Urinary bladder (tissue), 4 donors: Measurements from ENCODE around the gene TTYH3. TPM values are rescaled to one million over a fixed set of nuclear protein-coding genes. Genes with fewer than 3 reads are reported as not detected.

Experiments
- DNase-seq: peaks from one replicate; pipeline ENCODE4 v3.0.0-alpha.2; 2015; ENCODE audit errors: extremely low spot score
- H3K27ac ChIP-seq: one replicate; pipeline ENCODE4 v1.5.1; 2013; ENCODE audit warnings: low read depth, mild to moderate bottlenecking, moderate library complexity
- H3K36me3 ChIP-seq: one replicate; pipeline ENCODE4 v1.6.1; 2013; ENCODE audit warnings: mild to moderate bottlenecking, moderate library complexity; ENCODE audit not compliant: insufficient read depth
- H3K4me1 ChIP-seq: one replicate; pipeline ENCODE4 v1.6.1; 2013; ENCODE audit warnings: mild to moderate bottlenecking, moderate library complexity; ENCODE audit not compliant: insufficient read depth
- H3K4me3 ChIP-seq: one replicate; pipeline ENCODE4 v1.5.1; 2013; ENCODE audit warnings: low read depth, low read length
- WGBS: extraction: QIAGEN DNeasy Blood & Tissue Kit; methylation state at CpG from one replicate; pipeline ENCODE4 v1.1.7; 2013; 5-methylcytosine and 5-hydroxymethylcytosine counted together
- polyA plus RNA-seq: library from polyadenylated mRNA; stranded (reverse); fragments of 200-250 nt; gene quantifications from one replicate; pipeline ENCODE4 v1.2.3, GENCODE V29; 2013
- total RNA-seq: library from RNA; depleted of rRNA; stranded (reverse); fragments of >200 nt; gene quantifications from one replicate; pipeline ENCODE4 v1.2.3, GENCODE V29; 2014
- donor health status: healthy with polysubstance abuse.
- donor health status: healthy.

The TTYH3 gene
- total and polyA plus RNA-seq, 2 donors, result 26.7 to 29.2 TPM

GRCh38 chr7:2639695-2640481 is 8.1 kb downstream of the TTYH3 start:
- no peak for DNase-seq
- no peak overlapping the region for H3K4me3 ChIP-seq
- 89% methylated on average over 37 of the region's 37 CpGs for WGBS
- H3K4me1 ChIP-seq, result no peaks in the 10 kb centered on the region
- no peak overlapping the region for H3K27ac ChIP-seq
- no peaks in the 10 kb centered on the region for H3K36me3 ChIP-seq

GRCh38 chr7:2640482-2640830 is 8.7 kb downstream of the TTYH3 start:
- Histone ChIP-seq H3K36me3 (no peaks in the 10 kb centered on the region), H3K4me1 (no peaks in the 10 kb centered on the region), H3K4me3 (no peak overlapping the region), H3K27ac (no peak overlapping the region)
- DNase-seq, result no peak
- 75% methylated on average over 12 of the region's 12 CpGs for WGBS

DNA sequence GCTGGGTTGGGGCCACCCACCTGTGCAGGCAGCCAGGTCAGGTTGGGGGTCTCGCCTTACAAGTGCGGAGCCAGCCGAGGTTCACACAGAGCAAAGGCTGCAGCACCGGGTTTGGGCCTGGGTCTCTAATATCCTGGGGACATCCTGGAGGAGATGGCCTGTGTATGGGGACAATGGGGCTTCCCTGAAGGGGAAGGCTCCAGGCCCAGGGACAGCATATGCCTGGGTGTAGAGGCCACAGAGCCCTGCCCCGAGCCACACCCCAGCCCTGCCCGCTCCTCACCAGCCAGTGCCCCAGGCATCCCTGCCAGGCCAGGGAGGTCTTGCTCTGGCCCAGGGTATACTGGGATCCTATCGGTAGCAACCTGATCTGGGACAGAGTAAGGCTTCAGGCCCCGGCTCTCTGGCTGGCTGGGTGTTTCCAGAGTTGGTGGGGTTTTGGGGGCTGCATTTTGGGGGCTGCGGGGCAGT is 9.1 kb downstream of the TTYH3 start:
- 76% methylated on average over 9 of the region's 9 CpGs for WGBS
- DNase-seq, result no peak
- H3K27ac ChIP-seq, result no peak overlapping the region
- no peaks in the 10 kb centered on the region for H3K36me3 ChIP-seq
- no peaks in the 10 kb centered on the region for H3K4me1 ChIP-seq
- H3K4me3 ChIP-seq, result no peak overlapping the region

- H3K27ac ChIP-seq, result no peak overlapping the region
- no peaks in the 10 kb centered on the region for H3K36me3 ChIP-seq
- H3K4me3 ChIP-seq, result no peak overlapping the region
- no peaks in the 10 kb centered on the region for H3K4me1 ChIP-seq
- peak; percentile 62 for DNase-seq
- 26% methylated on average over 39 of the region's 39 CpGs for WGBS
Measured at GRCh38 chr7:2641406-2642393, 9.9 kb downstream of the TTYH3 start.

DNA sequence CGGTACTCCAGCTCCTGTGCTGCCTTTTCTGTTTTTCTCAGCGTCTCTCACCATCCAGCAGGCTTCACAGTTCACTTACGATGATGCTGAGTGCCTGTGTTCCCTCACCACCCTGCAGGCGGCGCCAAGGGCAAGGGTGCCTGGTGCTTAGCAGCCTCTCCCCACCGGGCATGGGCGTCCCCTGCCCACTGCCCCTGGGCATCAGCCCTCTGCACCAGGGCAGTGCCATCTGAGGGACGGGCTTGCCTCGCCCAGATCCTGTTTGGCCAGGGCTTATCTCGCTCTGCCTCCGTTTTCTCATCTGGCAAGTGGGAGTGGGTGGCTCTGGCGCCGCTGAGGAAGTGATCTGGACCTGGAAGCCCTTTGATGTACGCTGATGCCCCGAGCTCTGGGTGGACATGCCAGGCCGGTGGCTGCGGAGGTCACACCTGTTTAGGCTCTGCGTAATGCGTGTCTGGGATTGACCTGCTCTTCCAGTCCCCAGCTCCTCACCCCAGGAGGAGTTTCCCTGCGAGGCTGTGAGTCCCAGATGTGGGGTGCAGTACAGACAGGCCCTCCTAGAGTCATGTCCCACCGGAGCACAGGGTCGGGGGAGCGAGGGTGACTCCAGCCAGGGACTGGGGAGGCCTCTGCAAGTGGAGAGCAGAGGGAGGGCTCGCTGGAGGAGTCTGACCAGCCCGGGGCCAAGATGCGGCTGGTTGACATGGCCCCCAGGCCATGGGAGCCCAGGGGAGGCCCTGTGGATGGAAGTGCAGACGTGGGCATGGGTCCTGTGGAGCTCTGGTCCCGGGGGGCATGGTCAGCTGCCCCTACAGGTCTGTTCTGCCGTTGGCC is 11.8 kb downstream of the TTYH3 start:
- no peak overlapping the region for H3K4me3 ChIP-seq
- H3K4me1 ChIP-seq, result no peaks in the 10 kb centered on the region
- no peaks in the 10 kb centered on the region for H3K36me3 ChIP-seq
- WGBS, result 86% methylated on average over 29 of the region's 29 CpGs
- DNase-seq, result no peak
- no peak overlapping the region for H3K27ac ChIP-seq

GRCh38 chr7:2644220-2644561 is 12.4 kb downstream of the TTYH3 start:
- WGBS, result 80% methylated on average over 6 of the region's 6 CpGs
- no peak for DNase-seq
- no peak overlapping the region for H3K27ac ChIP-seq
- no peaks in the 10 kb centered on the region for H3K36me3 ChIP-seq
- H3K4me1 ChIP-seq, result no peaks in the 10 kb centered on the region
- H3K4me3 ChIP-seq, result no peak overlapping the region

- H3K4me1 ChIP-seq, result no peaks in the 10 kb centered on the region
- H3K36me3 ChIP-seq, result no peaks in the 10 kb centered on the region
- no peak overlapping the region for H3K27ac ChIP-seq
- H3K4me3 ChIP-seq, result no peak overlapping the region
- DNase-seq, result no peak
- 73% methylated on average over 18 of the region's 18 CpGs for whole genome bisulfite sequencing
Measured at GRCh38 chr7:2644562-2645273, 12.9 kb downstream of the TTYH3 start.

- no peak for DNase-seq
Measured at GRCh38 chr7:2645274-2645868, 13.6 kb downstream of the TTYH3 start.

GRCh38 chr7:2646336-2646679 is 14.5 kb downstream of the TTYH3 start:
- no peak for DNase-seq
- H3K27ac ChIP-seq, result no peak overlapping the region
- H3K4me3 ChIP-seq, result no peak overlapping the region
- no peaks in the 10 kb centered on the region for H3K36me3 ChIP-seq
- H3K4me1 ChIP-seq, result no peaks in the 10 kb centered on the region
- 80% methylated on average over 10 of the region's 10 CpGs for WGBS

More at GRCh38 chr7:2645274-2645868, 13.6 kb downstream of the TTYH3 start:
- Histone ChIP-seq H3K4me3 (no peak overlapping the region), H3K27ac (no peak overlapping the region), H3K36me3 (no peaks in the 10 kb centered on the region), H3K4me1 (no peaks in the 10 kb centered on the region)
- WGBS, result 71% methylated on average over 14 of the region's 14 CpGs

- DNase-seq, result no peak
- WGBS, result 87% methylated on average over 73 of the region's 73 CpGs
- Histone ChIP-seq H3K4me1 (no peaks in the 10 kb centered on the region), H3K36me3 (no peaks in the 10 kb centered on the region), H3K27ac (no peak overlapping the region), H3K4me3 (no peak overlapping the region)
Measured at GRCh38 chr7:2646680-2647571, 15.1 kb downstream of the TTYH3 start.

GRCh38 chr7:2647594-2648172 is 15.9 kb downstream of the TTYH3 start:
- no peak for DNase-seq
- Histone ChIP-seq H3K27ac (no peak overlapping the region), H3K4me3 (no peak overlapping the region), H3K4me1 (no peaks in the 10 kb centered on the region), H3K36me3 (no peaks in the 10 kb centered on the region)
- 94% methylated on average over 15 of the region's 15 CpGs for WGBS
